Neutrophil (primary cell): ENCODE results near the gene FATE1.

ENCODE experiments used
- H3K27ac ChIP-seq: fragments of 200-600 bp; sonication (generic); 2 replicates; pipeline ENCODE4 v1.5.1; 2016; ENCODE audit warnings: mild to moderate bottlenecking, moderate library complexity
- H3K27me3 ChIP-seq: fragments of 200-600 bp; sonication (generic); 2 replicates; pipeline ENCODE4 v1.6.0; 2016; ENCODE audit warnings: mild to moderate bottlenecking
- H3K36me3 ChIP-seq: fragments of 200-600 bp; sonication (generic); 2 replicates; pipeline ENCODE4 v1.5.1; 2017
- H3K4me1 ChIP-seq, 2 experiments: fragments of 200-600 bp in 1 of 2; sonication (generic) in 1 of 2; 1 replicate in 1 of 2; 2 replicates in 1 of 2; pipeline versions ENCODE4 v1.5.1 to v1.6.1; 2013 to 2016; ENCODE audit warnings: low read depth in 1 of 2, low read length in 1 of 2, mild to moderate bottlenecking in 1 of 2, moderate library complexity in 1 of 2; ENCODE audit not compliant: control insufficient read depth in 1 of 2, insufficient read depth in 1 of 2
- H3K4me3 ChIP-seq, 2 experiments: fragments of 200-600 bp in 1 of 2; sonication (generic) in 1 of 2; 1 replicate in 1 of 2; 2 replicates in 1 of 2; pipeline ENCODE4 v1.5.1; 2013 to 2016; ENCODE audit warnings: low read depth in 1 of 2, low read length in 1 of 2, mild to moderate bottlenecking in 1 of 2, moderate library complexity in 1 of 2
- H3K9me3 ChIP-seq: fragments of 200-600 bp; sonication (generic); 2 replicates; pipeline ENCODE4 v1.5.1; 2016
- CTCF ChIP-seq: fragments of 200-600 bp; sonication (generic); IDR thresholded peaks from 2 replicates; pipeline ENCODE4 v1.5.1; 2016; ENCODE audit warnings: antibody characterized with exemption

FATE1 gene

DNA sequence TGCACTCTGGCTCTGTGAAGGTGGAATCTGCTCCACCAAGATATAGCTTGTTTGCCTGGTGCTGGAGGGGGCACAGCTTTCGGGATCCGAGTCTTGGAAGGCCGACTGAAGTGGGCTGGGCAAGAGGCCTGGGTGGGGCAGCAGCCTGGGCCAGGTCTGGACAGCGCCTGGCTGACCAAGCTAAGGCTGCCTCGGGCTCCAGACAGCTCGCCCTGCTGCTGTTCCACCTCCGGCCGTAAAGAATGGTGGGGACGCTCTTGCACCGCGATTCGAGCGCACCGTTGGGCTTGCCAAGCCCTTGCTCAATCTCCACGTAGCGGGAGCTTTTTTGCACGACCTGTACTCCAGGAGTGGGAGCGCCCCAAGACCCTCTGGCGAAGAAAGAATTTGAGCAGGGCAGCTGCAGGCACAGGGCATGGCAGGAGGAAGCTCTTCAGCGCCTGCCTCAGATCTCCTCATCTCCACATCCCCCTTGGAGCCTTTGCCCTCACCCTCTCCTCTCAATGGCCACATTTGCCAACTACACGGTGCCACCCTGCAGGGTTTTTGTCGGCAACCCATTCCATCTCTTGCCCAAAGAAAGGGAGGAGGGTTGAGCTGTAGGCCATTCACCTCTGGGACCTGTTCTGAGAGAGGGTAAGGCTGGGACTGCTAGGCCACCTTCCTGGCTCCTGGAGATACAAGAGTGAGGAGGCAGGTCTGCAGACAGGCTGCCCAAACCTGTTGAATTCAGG, 37.6 kb downstream of the FATE1 start:
- no peaks in the 10 kb centered on the region for H3K4me1 ChIP-seq
- H3K4me3 ChIP-seq = no peak overlapping the region
- H3K9me3 ChIP-seq = no peaks in the 10 kb centered on the region
- H3K27ac ChIP-seq = no peak overlapping the region
- no peaks in the 10 kb centered on the region for H3K36me3 ChIP-seq
- H3K27me3 ChIP-seq = no peaks in the 10 kb centered on the region
- TF ChIP-seq CTCF = no peak

DNA sequence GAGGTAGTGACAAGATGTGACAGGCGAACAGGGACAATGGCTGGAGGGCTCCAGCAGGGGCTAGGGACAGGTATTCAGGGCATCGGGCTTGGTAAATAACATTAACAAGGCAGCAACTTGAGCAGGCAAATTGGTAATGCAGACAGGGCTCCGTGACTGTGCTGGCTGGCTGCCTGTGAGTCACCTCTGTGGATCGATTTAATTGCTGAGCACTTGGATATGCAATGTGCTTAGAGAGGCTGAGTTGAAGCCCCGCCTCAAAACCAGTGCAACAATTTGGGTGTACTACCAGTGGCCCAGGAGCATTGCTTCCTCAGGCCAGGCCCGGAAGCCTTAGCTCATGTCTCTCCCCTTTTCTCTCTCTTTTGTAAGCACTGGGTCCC, 38.2 kb downstream of the FATE1 start:
- H3K4me1 ChIP-seq = no peaks in the 10 kb centered on the region
- H3K27me3 ChIP-seq = no peaks in the 10 kb centered on the region
- no peak overlapping the region for H3K4me3 ChIP-seq
- TF ChIP-seq CTCF = no peak
- H3K9me3 ChIP-seq = no peaks in the 10 kb centered on the region
- no peak overlapping the region for H3K27ac ChIP-seq
- no peaks in the 10 kb centered on the region for H3K36me3 ChIP-seq

GRCh38 chrX:151754641-151755215, 38.9 kb downstream of the FATE1 start:
- no peak for TF ChIP-seq CTCF
- Histone ChIP-seq H3K36me3 (no peaks in the 10 kb centered on the region), H3K9me3 (no peaks in the 10 kb centered on the region), H3K4me3 (no peak overlapping the region), H3K27ac (no peak overlapping the region), H3K4me1 (no peaks in the 10 kb centered on the region), H3K27me3 (no peaks in the 10 kb centered on the region)

DNA sequence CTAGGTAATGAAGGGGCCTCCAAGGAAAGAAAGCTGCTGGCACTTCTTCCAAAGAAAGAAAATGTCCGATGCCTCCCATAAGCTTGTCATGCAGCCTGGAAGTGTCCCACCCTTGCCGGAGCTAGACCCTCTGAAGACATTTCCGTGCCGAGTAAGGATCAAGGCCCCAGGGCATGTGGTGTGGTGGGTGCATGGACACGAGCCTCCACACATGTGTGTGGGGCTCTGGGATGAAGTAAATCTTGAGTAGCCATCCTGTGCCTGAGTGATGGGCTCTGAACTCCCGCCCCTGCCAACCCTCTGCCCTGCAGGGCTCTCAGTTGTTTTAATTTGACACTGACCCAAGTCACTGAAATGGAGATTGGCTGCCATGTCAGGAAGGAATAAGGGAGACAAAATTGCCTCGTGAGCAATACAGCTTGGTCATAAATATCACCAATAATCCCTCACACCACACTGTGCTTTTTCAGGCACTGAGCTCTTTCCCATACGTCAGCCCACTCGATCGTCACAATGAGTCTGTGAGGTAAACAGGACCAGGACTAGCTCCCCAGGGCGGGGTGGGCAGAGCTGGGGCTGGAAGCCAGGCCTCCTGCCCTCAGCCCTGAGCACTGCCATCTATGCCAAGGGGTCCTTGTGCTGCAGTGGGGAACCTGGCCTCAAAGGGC, 43.3 kb downstream of the FATE1 start:
- H3K4me1 ChIP-seq = no peaks in the 10 kb centered on the region
- H3K4me3 ChIP-seq = no peak overlapping the region
- TF ChIP-seq CTCF = no peak
- no peak overlapping the region for H3K27ac ChIP-seq
- no peaks in the 10 kb centered on the region for H3K36me3 ChIP-seq
- no peaks in the 10 kb centered on the region for H3K9me3 ChIP-seq
- no peaks in the 10 kb centered on the region for H3K27me3 ChIP-seq

DNA sequence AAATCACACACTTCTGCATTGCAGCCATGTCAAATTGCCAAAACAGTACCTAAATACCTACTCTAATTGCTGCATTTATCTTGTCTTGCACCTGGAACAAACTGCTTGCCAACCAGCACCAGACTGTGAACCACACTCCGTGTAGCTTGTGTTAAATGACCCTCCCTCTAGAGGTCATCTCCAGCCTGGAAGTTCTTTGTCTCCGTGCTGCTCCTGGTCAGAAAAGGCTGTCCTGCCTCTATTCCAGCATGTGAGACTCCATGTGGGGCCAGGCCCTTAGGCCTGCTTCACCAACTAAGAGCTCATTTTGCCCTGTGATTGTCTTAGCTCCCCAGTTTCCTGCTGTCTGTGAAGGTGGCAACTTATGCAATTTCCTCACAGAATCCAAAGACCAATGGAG, 47.0 kb downstream of the FATE1 start:
- Histone ChIP-seq H3K4me3 (no peak overlapping the region), H3K36me3 (no peaks in the 10 kb centered on the region), H3K9me3 (no peaks in the 10 kb centered on the region), H3K27me3 (no peaks in the 10 kb centered on the region), H3K27ac (no peak overlapping the region), H3K4me1 (no peaks in the 10 kb centered on the region)
- TF ChIP-seq CTCF = no peak
